NB4 (cell line): ENCODE results near the gene CLEC4C.

Experiments
- CTCF ChIP-seq: IDR thresholded peaks from one replicate; pipeline ENCODE4 v1.5.1; 2012; ENCODE audit warnings: low read depth, low read length
- MAX ChIP-seq: IDR thresholded peaks from 2 replicates; pipeline ENCODE4 v1.6.1; 2011; ENCODE audit warnings: low read depth, low read length
- MYC ChIP-seq: IDR thresholded peaks from 2 replicates; pipeline ENCODE4 v1.6.1; 2011; ENCODE audit warnings: low read depth, low read length
- POLR2A ChIP-seq: IDR thresholded peaks from 2 replicates; pipeline ENCODE4 v1.6.1; 2011; ENCODE audit warnings: mild to moderate bottlenecking; ENCODE audit not compliant: insufficient read length; ENCODE audit errors: extremely low read depth

GRCh38 chr12:7747246-7747645 lies at the start of gene CLEC4C:
- TF ChIP-seq CTCF (no peak), MYC (no peak), POLR2A (no peak), MAX (no peak)
